T-helper 9 cell (primary cell): ENCODE data around the gene TICRR.
"Not testable (repeated sequence)": the region's sequence is repeated elsewhere in the genome, so short reads cannot be mapped to it uniquely, and the experiment has no call there.

Source experiments
- DNase-seq: peaks from one replicate; pipeline ENCODE4 v3.0.0-alpha.2; 2020

Gene TICRR

DNA sequence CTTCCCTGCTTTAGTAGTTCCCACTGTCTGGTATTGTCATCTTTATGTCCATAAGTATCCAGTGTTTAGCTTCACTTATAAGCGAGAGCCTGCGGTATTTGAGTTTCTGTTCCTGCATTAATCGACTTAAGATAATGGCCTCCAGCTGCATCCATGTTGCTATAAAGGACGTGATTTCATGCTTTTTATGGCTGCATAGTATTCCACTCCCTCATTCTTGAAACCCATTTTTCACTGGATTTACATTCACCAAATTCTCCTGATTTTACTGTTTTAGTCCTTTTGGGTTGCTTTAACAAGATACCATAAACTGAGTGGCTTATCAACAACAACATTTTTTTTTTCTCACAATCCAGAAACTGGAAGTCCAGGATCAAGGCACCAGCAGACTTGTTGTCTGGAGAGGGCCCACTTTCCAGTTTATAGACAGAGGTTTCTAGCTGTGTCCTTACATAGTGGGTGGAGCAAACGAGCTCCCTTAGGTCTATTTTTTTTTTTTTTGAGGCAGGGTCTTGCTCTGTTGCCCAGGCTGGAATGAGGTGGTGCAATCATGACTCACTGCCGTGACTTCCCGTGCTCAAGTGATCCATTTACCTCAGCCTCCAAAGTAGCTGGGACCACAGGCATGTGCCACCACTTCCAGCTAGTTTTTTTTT, 6.1 kb upstream of the TICRR start:
- DNase-seq: no peak

DNA sequence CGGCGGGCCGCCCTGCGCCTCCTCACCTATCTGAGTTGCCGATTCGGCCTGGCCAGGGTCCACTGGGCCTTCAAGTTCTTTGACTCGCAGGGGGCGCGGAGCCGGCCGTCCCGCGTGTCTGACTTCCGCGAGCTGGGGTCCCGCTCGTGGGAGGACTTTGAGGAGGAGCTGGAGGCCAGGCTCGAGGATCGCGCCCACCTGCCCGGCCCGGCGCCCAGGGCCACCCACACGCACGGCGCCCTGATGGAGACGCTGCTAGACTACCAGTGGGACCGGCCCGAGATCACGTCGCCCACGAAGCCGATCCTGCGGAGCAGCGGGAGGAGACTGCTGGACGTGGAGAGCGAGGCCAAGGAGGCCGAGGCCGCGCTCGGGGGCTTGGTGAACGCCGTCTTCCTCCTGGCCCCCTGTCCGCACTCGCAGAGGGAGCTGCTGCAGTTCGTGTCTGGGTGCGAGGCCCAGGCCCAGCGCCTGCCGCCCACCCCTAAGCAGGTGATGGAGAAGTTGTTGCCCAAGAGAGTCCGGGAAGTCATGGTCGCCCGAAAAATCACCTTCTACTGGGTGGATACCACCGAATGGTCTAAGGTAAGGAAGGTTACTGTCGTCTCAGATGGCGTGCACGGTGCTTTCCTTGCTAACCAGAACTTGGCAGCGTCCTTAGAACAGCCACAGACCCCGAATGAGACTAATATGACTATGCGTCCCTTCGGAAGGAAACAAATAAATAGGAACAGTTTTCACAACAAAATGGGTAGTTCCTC, 567 bp downstream of the TICRR start:
- DNase-seq: no peak

DNA sequence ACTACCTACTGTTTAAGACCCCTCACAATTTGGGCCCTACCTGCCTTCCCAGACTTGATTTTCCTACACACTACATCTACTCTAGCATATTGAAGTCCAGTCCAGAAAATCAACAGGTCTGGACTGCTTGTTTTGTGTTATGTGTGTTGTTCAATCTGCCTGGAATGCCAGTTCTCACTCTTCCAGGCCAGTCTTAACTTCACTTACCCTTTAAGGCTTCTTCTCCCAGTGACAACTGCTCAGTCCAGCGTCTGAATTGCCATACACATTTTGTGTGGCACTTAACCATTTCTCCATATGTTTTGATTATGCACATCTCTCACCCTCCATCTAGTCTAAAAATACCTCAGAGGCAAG, 1.1 kb downstream of the TICRR start:
- DNase-seq: no peak

DNA sequence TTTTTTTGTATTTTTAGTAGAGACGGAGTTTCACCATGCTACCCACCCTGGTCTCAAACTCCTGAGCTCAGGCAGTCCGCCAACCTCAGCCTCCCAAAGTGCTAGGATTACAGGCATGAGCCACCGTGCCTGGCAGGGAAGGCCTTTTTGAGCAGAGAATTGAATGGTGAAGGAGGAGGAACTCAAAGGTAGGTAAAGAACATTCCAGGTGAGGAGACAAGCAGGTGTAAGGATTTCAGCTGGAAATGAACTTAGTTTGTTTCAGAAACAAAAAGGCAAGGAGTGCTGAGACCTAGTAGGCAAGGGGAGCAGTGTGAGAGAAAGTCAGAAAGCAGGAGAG, 2.5 kb downstream of the TICRR start:
- no peak for DNase-seq

DNA sequence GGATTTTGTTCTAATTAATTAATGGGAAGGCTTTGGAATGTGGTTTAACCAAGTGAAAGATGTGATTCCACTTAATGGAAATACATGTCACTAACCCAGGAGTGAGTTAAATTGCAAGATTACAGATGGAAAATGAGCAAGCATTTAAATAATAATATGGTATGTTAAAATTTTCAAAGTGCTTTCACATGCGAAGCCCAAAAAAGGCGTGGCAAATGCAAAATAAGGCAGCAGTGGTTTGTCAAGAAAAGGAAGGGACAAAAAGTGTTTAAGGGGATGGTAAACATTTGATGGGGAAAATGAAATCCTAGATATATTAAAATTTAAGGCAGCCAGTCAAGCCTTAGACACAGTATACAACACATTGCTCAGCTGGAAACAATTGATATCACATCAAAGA, 2.9 kb downstream of the TICRR start:
- DNase-seq: no peak

DNA sequence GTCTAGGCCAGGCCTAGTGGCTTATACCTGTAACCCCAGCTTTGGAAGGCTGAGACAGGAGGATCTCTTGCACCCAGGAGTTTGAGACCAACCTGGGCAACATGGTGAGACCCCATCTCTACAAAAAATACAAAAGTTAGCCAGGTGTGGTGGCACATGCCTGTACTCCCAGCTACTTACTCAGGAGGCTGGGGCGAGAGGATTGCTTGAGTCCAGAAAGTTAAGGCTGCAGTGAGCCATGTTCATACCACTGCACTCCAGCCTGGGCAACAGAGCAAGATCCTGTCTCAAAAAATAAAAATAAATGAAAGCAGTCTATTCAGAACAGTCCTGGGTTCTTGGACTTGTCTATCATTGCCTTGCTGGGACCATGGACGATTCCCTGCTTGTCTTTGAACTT, 5.5 kb downstream of the TICRR start:
- DNase-seq: not testable (repeated sequence)

DNA sequence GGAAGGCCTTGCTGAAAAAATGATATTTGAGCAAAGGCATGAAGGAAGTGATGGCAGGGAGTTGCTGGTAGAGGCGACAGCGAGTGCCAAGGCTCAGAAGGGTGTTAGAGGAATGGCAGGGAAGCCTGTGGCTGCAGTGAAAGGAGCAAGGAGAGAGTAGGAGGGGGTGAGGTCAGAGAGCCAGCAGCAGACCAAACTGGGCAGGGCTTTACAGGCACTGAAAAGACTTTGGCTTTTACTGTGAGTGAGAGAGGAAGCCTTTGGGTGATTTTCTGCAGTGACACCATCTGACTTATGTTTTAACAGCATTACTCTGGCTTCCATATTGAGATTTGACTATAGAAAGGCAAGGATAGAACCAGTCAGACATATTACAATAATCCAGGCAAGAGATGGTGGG, 11.4 kb downstream of the TICRR start:
- DNase-seq: no peak

DNA sequence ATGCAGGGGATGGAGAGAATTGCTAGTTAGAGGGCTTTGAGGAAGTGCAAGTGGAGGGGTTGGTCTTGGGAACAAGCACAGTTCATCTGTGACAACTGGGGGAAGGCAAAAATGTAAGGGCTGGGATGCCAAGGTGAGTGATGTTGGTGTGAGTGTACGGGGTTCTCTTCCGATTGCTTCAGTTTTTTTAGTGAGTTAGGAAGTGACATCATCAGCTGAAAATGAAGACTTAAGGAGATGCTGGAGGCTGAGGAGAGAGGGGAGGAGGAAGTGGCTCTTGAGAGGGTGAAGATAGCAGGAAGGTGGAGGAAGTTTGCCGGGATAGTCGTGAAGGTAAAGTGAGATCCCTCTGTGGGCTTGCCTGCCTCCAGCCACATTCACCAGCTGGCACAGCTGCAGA, 12.7 kb downstream of the TICRR start:
- DNase-seq: no peak

DNA sequence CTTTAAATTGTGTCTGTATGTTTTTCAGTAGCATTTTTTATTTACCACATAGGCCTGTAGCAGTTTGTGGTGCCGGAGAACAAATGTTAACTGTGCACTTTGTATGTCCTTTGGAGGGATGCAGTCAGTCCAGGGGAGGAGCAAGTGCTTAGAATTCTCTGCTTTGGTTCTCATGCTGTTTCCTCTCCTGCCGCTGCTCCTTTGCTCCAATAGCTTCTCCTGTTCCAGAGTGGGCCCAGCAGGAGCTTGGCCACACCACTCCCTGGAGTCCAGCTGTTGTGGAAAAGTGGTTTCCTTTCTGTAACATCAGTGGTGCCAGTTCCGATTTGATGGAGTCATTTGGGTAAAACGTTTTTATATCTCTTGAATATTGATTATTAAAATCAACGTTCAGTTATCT, 16.6 kb downstream of the TICRR start:
- no peak for DNase-seq

DNA sequence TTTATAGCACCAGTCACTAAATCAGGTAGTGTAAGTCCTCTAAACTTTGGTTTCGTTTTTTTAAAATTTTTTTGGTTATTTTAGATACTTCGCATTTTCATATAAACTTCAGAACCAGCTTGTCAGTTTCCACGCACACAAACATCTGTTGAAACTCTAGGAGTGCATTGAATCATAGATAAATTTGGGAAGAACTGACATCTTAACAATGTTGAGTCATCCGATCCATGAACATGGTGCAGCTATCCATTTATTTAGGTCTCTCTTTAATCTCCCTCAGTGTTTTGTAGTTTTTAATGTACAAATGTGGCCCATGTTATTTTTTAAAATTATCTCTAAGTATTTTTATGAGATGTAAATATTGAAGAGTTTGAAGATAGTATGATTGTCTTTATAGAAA, 17.7 kb downstream of the TICRR start:
- DNase-seq: no peak

DNA sequence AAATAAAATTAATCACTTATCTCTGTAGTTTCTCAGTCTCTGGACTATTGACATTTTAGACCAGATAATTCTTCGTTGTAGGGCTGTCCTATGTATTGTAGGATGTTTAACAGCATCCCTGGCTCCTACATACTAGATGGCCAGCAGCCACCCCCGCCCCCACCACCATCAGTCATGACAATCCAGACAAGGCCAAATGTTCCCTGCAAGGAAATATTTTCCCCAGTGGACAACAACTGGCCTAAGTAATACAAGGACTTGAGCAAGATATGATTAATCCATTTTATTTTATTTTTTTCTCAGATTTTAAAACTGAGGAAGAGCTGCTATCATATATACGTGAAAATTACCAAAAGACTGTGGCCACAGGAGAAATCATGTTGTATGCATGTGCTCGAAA, 23.8 kb downstream of the TICRR start:
- DNase-seq: no peak

DNA sequence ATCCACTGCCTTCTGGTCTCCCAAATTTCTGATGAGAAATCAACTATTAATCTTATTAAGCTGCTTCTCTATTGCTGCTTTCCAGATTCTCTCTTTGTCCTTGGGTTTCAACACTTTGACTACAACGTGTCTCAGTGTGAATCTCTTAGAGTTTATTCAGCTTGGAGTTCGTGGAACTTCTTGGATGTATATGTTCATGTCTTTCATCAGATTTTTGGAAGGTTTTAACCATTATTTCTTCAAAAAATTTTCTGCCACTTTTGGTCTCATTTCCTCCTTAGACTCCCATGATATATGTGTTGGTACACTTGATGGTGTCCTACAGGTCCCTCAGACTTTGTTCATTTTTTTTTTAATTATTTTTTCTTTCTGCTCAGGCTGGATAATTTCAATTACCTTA, 36.0 kb downstream of the TICRR start:
- no peak for DNase-seq

DNA sequence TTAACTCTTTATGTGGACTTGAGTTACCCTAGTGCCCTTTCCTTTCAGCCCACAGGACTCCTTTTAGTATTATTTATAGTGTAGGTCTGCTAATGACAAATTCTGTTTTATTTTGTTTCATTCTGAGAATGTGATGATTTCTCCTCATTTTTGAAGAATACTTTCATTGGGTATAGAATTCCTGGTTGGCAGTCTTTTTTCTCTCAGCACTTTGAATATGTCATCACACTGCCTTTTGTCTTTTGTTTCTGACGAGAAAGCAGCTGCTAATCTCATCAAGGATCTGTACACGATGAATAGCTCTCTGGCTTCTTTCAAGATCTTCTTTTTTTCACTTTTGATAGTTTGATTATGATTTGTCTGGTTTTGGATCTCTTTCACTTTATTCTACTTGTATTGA, 37.8 kb downstream of the TICRR start:
- no peak for DNase-seq

DNA sequence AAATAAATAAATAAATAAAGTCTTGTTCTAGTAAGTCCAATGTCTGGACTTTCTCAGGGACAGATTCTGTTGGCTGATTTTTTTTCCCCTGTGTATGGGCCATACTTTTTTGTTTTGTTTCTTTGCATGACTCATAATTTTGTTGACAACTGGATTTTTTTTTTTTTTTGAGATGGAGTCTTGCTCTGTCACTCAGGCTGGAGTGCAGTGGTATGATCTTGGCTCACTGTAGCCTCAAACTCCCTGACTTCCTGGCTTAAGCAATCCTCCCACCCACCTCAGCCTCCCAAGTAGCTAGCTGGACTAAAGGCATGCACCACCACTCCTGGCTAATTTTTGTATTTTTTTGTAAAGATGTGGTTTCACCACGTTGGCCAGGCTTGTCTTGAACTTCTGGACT, 38.9 kb downstream of the TICRR start:
- DNase-seq: no peak

DNA sequence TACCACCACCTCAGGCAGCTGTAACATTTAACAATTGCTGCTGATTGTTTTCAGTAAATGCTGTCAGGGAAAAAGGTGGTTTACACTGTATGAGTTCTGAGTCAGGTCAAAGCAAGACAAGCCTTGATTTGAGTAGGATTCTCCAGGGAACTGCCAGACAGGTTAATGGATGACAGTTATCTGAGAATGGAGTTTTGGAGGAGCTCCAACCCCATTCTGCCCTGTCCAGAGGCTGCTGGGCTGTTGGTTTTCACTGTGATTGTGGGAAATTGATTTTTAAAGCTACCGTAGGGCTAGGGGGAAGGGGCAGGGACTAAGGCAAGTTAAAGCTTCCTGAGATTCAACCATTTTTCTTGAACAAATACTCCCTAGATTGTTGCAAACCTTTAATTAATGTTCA, 39.9 kb downstream of the TICRR start:
- DNase-seq: no peak

DNA sequence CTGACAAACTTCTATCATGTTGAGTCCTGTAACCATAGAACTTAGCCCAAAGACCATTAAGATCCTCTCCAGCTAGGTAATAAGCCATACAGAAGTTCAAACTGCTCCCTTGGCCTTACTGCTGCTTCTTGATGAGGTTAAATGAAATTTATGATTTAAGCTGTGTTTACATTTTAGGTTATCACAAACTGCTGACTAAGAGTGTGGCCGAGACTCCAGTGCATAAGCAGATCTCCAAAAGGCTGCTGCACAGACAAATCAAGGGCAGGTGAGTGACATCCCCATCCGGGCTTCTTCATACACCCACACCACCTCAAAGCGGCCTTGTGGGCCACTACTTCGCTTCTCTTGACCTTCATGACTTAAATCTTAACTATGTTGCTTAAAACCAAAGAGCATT, 41.0 kb downstream of the TICRR start:
- DNase-seq: no peak

DNA sequence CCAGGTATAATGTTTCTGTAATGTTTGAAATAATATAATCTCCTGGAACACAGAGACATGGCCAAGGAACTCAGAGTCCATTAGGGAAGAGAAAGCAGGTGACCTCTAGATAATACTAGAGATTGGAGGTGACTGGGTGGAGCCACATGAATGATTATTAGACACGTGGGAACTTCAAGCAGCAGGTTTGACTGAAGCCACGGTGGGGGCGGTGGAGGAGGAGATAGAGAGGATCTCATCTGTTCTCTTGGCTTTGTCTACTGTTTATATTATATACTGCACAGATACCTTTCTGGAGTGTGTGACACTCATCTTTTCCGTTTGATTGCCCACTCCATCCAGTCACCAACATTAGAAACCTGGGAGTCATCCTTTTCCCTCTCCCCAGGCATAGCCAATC, 46.3 kb downstream of the TICRR start:
- DNase-seq: no peak

DNA sequence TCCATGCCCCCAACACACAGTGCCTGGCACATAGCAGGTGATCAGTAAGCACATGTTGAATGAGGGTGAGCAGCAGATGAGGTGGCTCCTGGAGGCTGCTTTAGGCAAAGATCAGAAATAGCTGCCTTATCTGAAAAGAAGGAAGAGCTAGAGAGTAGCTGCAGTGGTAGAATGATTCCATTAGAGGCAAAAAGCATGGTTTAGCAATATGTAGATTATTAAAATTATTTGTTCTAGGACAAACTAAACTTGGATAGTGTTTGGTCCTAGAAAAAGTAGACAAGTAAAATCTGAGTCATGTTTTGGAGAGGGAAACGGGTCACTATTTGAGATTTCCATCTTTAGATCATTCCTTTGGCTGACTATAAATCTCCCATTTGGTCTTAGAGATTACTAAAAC, 47.9 kb downstream of the TICRR start:
- no peak for DNase-seq

DNA sequence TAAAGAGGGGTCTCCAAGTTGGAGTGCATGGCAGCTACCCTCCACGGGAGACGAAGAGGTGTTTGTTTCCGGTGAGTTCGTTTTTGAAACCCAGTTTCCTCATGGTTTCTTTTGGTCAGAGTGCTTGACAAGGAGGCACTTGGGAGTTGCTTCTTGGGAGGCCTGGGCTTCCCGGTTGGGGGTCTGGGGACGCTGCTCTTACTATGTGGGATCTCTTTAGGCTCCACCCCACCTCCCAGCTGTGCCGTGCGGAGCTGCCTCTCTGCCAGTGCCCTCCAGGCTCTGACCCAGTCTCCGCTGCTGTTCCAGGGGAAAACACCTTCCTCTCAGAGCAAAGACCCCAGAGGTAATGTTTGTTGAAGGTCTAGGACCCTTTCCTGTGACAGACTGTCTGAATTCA, 50.4 kb downstream of the TICRR start:
- no peak for DNase-seq

DNA sequence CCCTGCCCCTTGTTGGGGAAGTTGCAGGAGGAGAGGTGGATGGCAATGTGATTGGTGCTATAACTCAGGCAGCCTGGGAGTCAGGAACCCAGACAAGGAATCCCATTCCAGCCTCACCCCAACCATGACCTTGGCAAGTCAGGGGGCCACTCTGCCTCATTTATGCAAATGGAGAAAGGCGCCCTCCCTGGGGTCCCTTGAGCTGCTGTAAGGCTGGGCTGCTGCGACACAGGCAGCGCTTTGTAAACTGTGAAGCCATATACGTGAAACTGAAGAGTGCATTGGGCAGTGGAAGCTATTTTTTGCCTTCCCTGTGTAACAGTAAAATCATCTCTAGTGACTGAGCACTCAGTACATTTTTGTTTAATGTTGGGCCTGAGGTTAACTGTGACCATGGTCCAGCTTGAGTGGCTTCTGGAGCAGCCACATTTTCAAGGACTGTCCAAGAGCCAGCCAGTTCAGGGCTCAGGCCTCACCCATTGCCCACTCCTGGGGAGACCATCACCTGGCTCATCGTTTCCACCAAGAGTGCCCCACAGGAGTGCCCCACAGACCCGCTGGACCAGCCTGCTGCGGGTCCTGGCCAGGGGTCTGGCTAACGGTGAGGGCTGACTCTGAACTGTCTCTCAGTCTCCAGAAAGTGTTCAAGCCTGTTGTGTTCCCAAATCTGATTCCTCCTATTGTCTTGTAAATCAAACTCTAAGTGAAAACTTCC, 52.1 kb downstream of the TICRR start:
- no peak for DNase-seq

DNA sequence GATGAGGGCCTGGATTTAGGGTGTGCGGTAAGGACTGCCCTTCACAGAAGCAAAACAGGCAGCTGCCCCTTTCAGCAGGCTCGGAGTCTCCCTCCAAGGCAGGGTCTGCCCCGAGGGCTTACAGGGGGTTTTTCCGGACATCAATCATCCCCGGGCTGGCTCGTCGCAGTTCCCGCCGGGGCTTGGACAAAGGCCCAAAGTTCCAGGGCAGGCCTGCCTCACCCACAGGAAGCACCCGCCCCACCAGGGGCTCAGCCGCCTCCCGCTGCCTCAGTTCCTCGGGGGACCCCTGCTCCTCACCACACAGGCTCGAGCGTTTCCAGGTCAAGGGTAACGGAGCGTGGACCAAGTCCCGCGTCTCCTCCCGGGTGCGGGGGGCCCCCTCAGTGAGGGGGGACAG, 53.0 kb downstream of the TICRR start:
- DNase-seq: no peak

DNA sequence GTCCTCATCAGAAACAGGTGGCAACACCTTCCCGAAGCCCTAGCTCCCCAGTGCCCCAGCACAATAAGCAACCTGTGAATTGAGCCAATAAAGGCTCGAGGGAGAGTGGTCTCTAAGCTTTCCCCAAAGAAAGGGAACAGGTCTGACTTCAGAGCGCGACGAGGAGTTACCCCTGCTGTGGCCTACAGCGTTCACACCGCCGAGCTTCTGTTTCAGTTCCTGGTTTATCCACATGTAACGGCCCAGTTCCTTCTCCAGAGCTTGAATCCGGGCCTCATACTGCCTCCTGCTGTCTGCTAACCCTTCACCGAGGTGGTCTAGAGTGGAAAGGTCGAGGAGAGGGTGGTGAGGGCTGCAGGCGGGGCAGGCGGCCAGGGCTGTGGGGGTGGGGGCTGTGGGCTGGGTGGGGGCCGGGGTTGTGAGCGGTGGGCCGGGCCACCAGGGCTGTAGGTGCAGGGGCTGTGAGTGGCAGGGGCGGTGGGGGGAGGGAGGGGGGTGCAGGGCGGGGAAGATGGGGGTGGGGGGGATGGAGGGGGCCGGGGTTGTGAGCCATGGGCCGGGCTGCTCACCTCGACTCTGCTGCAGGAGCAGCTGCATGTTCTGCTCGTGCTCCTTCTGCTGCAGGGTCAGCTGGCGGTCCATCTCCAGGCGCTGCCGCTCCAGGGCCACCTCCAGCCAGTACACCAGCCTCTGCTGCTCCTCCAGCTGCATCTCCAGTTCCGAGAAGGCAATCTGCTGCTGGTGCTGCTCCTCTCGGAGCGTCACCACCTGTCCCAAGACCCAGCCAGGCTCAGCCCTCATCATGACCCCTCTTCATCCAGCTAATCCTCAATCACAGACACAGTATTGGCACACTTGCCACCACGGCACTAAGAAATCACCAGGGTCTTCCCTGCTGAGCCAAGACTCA, 53.8 kb downstream of the TICRR start:
- DNase-seq: no peak

DNA sequence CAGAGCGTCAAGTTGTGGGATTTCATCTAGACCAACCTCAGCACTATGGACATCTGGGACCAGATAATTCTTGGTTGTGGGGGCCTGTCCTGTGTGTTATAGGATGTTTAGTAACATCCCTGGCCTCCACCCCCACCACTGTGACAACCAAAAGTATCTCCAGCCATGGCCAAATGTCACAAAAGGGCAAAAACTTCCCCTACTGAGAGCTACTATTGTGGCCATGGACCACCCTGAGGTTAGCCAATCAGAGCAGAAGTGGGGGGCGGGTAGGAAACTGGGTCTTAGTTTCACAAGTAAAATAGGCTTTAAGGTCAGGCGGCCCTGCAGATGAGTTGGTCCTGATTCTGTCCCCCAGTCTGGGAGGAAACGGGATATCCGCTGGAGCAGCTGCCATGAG, 54.6 kb downstream of the TICRR start:
- DNase-seq: no peak
